Activated T-cell treated with anti-CD3 and anti-CD28 coated beads, Interleukin-2, amount 50 U/mL, for 24 hours (primary cell): ENCODE results near the gene ZNF524.
"Not testable (repeated sequence)": the region's sequence is repeated elsewhere in the genome, so short reads cannot be mapped to it uniquely, and the experiment has no call there.

Experiments
- DNase-seq: peaks from one replicate; pipeline ENCODE4 v3.0.0-alpha.2; 2020
- H3K27ac Mint-ChIP-seq: 2 replicates; pipeline ENCODE4 v1.8.0; 2020; ENCODE audit warnings: mild to moderate bottlenecking, mixed read lengths
- H3K27me3 Mint-ChIP-seq: 2 replicates; pipeline ENCODE4 v1.8.0; 2020; ENCODE audit warnings: mixed read lengths
- H3K36me3 Mint-ChIP-seq: 2 replicates; pipeline ENCODE4 v1.8.0; 2020; ENCODE audit warnings: low read depth, mixed read lengths
- H3K4me1 Mint-ChIP-seq: 2 replicates; pipeline ENCODE4 v1.8.0; 2020; ENCODE audit warnings: low read depth, mixed read lengths
- H3K4me3 Mint-ChIP-seq: 2 replicates; pipeline ENCODE4 v1.8.0; 2020; ENCODE audit warnings: mild to moderate bottlenecking, moderate library complexity, mixed read lengths
- H3K9me3 Mint-ChIP-seq: 2 replicates; pipeline ENCODE4 v1.8.0; 2020; ENCODE audit warnings: mixed read lengths

ZNF524 gene

GRCh38 chr19:55578031-55578760 lies 21.9 kb upstream of the ZNF524 start:
- H3K9me3 Mint-ChIP-seq = no peaks in the 10 kb centered on the region
- H3K27ac Mint-ChIP-seq = no peak overlapping the region
- H3K36me3 Mint-ChIP-seq = peaks cover 20% of the 10 kb centered on the region
- DNase-seq = no peak
- H3K27me3 Mint-ChIP-seq = no peaks in the 10 kb centered on the region
- H3K4me1 Mint-ChIP-seq = peaks cover 18% of the 10 kb centered on the region
- no peak overlapping the region for H3K4me3 Mint-ChIP-seq

GRCh38 chr19:55578761-55579747 lies 21.0 kb upstream of the ZNF524 start:
- peaks cover 18% of the 10 kb centered on the region for H3K4me1 Mint-ChIP-seq
- peak overlapping the region; percentile 81 for H3K4me3 Mint-ChIP-seq
- H3K9me3 Mint-ChIP-seq = no peaks in the 10 kb centered on the region
- peak overlapping the region; percentile 93 for H3K27ac Mint-ChIP-seq
- DNase-seq = no peak
- peaks cover 20% of the 10 kb centered on the region for H3K36me3 Mint-ChIP-seq
- no peaks in the 10 kb centered on the region for H3K27me3 Mint-ChIP-seq

- Mint-ChIP-seq H3K4me3 (peak overlapping the region; percentile 81), H3K36me3 (peaks cover 20% of the 10 kb centered on the region), H3K4me1 (peaks cover 18% of the 10 kb centered on the region), H3K9me3 (no peaks in the 10 kb centered on the region), H3K27me3 (no peaks in the 10 kb centered on the region), H3K27ac (peak overlapping the region; percentile 93)
- DNase-seq = no peak
These were observed 20.1 kb upstream of the ZNF524 start for GRCh38 chr19:55579766-55580621.

DNA sequence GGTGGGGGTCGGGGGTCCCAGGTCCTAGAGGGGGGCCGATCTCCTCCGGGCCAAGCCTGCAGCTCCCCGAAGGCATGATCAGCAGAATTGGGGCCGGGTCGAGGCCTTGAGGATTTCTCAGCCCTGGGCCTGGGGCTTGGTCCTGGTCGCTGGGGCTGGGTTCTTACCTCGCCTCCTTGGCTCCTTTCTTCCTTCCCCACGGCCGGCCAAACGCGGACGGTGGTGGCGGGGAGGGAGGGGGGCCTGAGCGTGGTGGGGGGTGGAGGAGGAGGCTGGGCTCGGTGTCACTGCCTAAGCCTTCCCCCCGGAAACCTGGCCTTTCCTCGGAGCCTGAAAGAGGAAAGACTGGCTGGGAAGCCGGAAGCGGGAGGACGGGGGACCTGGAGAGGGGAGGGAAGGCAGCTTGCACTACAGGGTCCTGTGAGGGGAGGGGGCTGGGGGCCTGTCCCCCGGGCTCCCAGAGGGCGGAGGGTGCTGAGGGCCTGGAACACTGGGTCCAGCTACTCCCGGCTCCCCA lies 19.4 kb upstream of the ZNF524 start, which contains the start of gene ZNF579:
Gene ZNF579 (minus strand): TSS at position 221 of the 517 bp plus-strand sequence. CDS start 1,209 bp downstream, outside the sequence.
- H3K36me3 Mint-ChIP-seq = peaks cover 20% of the 10 kb centered on the region

GRCh38 chr19:55581145-55581822 lies 18.8 kb upstream of the ZNF524 start:
- Mint-ChIP-seq H3K27ac (peak overlapping the region; percentile 82), H3K36me3 (peaks cover 20% of the 10 kb centered on the region), H3K4me1 (peaks cover 28% of the 10 kb centered on the region), H3K4me3 (peak overlapping the region; percentile 81), H3K27me3 (no peaks in the 10 kb centered on the region), H3K9me3 (no peaks in the 10 kb centered on the region)
- no peak for DNase-seq

More for the DNA sequence above, 19.4 kb upstream of the ZNF524 start, which contains the start of gene ZNF579:
- peak; percentile 89 for DNase-seq
- H3K27me3 Mint-ChIP-seq = no peaks in the 10 kb centered on the region
- peak within 1 kb of the TSS; percentile 81 for H3K4me3 Mint-ChIP-seq
- H3K27ac Mint-ChIP-seq = peak within 1 kb of the TSS; percentile 93
- H3K4me1 Mint-ChIP-seq = peaks cover 23% of the 10 kb centered on the region
- H3K9me3 Mint-ChIP-seq = no peaks in the 10 kb centered on the region

DNA sequence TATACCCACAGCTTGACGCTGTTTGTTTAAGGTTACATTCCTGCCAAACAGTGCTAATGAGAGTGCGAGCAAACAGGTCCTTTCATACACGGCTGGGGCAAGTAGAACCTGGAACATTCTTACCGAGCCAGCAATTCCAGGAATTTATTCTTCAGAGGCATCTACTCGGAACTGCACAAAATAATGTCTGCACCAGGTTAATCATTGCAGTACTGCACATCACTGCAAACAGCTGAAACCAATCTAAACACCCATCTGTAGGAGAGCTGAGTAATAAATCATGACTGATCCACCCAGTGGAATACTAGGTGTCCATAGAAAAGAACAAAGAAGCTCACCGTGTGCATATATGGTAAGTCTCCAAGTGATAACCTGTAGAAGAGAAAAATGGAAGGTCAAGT lies 18.3 kb upstream of the ZNF524 start:
- peaks cover 17% of the 10 kb centered on the region for H3K36me3 Mint-ChIP-seq
- no peaks in the 10 kb centered on the region for H3K9me3 Mint-ChIP-seq
- H3K4me1 Mint-ChIP-seq = peaks cover 32% of the 10 kb centered on the region
- H3K4me3 Mint-ChIP-seq = peak overlapping the region; percentile 81
- H3K27me3 Mint-ChIP-seq = no peaks in the 10 kb centered on the region
- peak overlapping the region; percentile 82 for H3K27ac Mint-ChIP-seq
- no peak for DNase-seq

- DNase-seq, H3K9me3 Mint-ChIP-seq, H3K27me3 Mint-ChIP-seq, H3K27ac Mint-ChIP-seq, H3K4me3 Mint-ChIP-seq: not testable (repeated sequence)
- Mint-ChIP-seq H3K4me1 (peaks cover 36% of the 10 kb centered on the region), H3K36me3 (peaks cover 13% of the 10 kb centered on the region)
These were observed 17.8 kb upstream of the ZNF524 start for GRCh38 chr19:55582284-55582683.

DNA sequence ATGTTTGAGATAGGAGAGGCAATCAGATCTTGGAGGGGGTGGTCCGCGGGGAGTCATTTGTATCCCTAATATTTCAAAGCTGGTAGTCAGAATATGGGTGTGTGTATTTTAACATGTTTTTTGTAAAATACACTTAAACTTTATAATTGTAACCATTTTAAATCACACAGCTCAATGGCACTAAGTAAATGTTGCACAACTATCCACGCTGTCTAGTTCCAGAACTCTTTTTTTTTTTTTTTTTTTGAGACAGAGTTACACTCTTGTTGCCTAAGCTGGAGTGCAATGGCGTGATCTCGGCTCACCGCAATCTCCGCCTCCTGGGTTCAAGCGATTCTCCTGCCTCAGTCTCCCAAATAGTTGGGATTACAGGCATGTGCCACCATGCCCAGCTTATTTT lies 16.2 kb upstream of the ZNF524 start:
- not testable (repeated sequence) for H3K27me3 Mint-ChIP-seq, H3K36me3 Mint-ChIP-seq, H3K27ac Mint-ChIP-seq, H3K4me3 Mint-ChIP-seq, H3K9me3 Mint-ChIP-seq, DNase-seq
- H3K4me1 Mint-ChIP-seq = peaks cover 42% of the 10 kb centered on the region

DNA sequence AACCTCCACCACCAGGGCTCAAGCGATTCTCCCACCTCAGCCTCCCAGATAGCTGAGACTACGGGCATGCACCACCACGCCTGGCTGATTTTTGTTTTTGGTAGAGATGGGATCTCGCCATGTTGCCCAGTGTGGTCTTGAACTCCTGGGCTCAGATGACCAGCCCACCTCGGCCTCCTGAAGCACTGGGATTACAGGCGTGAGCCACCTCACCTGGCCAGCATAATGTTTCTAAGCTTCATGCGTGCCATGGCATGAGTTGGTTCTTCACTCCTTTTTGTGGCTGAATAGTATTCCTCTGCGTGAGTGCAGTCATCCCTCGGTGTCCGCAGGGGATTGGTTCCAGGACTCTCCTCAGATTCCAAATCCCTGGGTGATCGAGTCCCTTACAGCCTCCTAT lies 15.2 kb upstream of the ZNF524 start:
- Mint-ChIP-seq H3K4me3 (no peak overlapping the region), H3K9me3 (no peaks in the 10 kb centered on the region), H3K4me1 (peaks cover 39% of the 10 kb centered on the region), H3K36me3 (peaks cover 4% of the 10 kb centered on the region), H3K27ac (no peak overlapping the region), H3K27me3 (no peaks in the 10 kb centered on the region)
- no peak for DNase-seq

DNA sequence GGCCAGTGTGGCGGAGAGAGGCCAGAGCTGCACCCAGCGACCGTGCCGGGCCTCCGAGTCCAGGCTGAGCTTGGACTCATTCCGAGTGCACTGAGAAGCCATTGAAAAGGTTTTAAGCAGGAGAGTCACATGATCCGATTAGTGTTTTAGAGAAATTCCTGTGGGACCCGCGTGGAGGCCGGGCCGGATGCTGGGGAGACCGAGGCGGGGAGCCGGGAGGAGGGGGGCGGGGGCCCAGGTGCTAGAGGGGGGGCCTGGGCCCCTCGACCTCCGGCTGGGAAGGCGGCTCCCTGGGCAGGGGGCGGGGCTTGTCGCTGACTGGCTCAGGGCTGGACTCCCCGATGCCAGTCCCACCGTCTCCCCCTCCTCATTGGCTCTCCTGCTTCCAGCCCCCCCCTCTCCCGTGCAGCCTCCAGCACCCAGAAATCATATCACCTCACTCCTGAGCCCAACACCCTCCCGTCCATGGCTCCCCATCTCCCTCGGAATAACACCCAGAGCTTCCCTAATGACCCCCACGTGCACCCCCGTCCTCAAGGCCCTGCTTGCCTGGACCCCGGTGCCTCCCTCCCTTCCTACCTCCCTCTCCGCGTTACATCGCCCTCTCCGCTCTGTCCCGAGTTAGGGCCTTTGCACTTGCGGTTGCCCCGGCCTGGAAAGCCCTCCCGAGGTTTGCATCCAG lies 14.3 kb upstream of the ZNF524 start:
- DNase-seq = peak; percentile 78
- Mint-ChIP-seq H3K4me1 (peaks cover 37% of the 10 kb centered on the region), H3K4me3 (peak overlapping the region; percentile 54)

GRCh38 chr19:55586976-55587668 lies 13.0 kb upstream of the ZNF524 start:
- Mint-ChIP-seq H3K36me3 (peaks cover 8% of the 10 kb centered on the region), H3K27me3 (no peaks in the 10 kb centered on the region), H3K27ac (peak overlapping the region; percentile 69), H3K4me1 (peaks cover 26% of the 10 kb centered on the region), H3K4me3 (peak overlapping the region; percentile 81), H3K9me3 (no peaks in the 10 kb centered on the region)
- DNase-seq = peak; percentile 96

More for the DNA sequence above, 14.3 kb upstream of the ZNF524 start:
- no peaks in the 10 kb centered on the region for H3K27me3 Mint-ChIP-seq
- H3K9me3 Mint-ChIP-seq = no peaks in the 10 kb centered on the region
- peak overlapping the region; percentile 4 for H3K27ac Mint-ChIP-seq
- H3K36me3 Mint-ChIP-seq = no peaks in the 10 kb centered on the region

- Mint-ChIP-seq H3K9me3 (no peaks in the 10 kb centered on the region), H3K27ac (no peak overlapping the region), H3K36me3 (peaks cover 12% of the 10 kb centered on the region), H3K27me3 (no peaks in the 10 kb centered on the region), H3K4me1 (peaks cover 25% of the 10 kb centered on the region), H3K4me3 (no peak overlapping the region)
- no peak for DNase-seq
These were observed 11.3 kb upstream of the ZNF524 start for GRCh38 chr19:55588738-55589137.
